ENCODE data around the gene ZNF45.
"Not testable (repeated sequence)": the region's sequence is repeated elsewhere in the genome, so short reads cannot be mapped to it uniquely, and the experiment has no call there.

Gene ZNF45

GRCh38 chr19:43880483-43880882 lies 54.6 kb downstream of the ZNF45 start:
- TF ChIP-seq ZFX (IDR thresholded peaks at IDR 0.05): no peak
- TF ChIP-seq CTCF (conservative IDR thresholded peaks at IDR 0.05): no peak
- H3K27ac ChIP-seq: no peak overlapping the region

- TF ChIP-seq ZFX (IDR thresholded peaks at IDR 0.05) (no peak), CTCF (conservative IDR thresholded peaks at IDR 0.05) (no peak)
- H3K27ac ChIP-seq: no peak overlapping the region
These were observed 62.3 kb downstream of the ZNF45 start for GRCh38 chr19:43872547-43873336.

- not testable (repeated sequence) for H3K27ac ChIP-seq
These were observed 68.2 kb downstream of the ZNF45 start for GRCh38 chr19:43866923-43867322.

Data from C4-2B (cell line).